Smooth muscle cell (in vitro differentiated cells): Measurements from ENCODE around the gene DSG1. TPM values are rescaled to one million over a fixed set of nuclear protein-coding genes. Genes with fewer than 3 reads are reported as not detected.
A peak's percentile ranks its signal among the peaks of the same experiment; 100 is the strongest.

Experiments used
- DNase-seq: peaks from one replicate; lab custom pipeline; 2025; ENCODE audit not compliant: unreplicated experiment; lab: John Stamatoyannopoulos, UW
- H2AFZ ChIP-seq: fragments of 200-600 bp; sonication (generic); 2 replicates; pipeline ENCODE4 v1.6.0; 2016; ENCODE audit warnings: antibody characterized with exemption, low read depth, mild to moderate bottlenecking
- H3F3A ChIP-seq: fragments of 200-600 bp; sonication (generic); 2 replicates; pipeline ENCODE4 v1.6.0; 2017; ENCODE audit warnings: antibody characterized with exemption, low read depth
- H3K27ac ChIP-seq: fragments of 200-600 bp; sonication (generic); 2 replicates; pipeline ENCODE4 v1.5.1; 2016; ENCODE audit warnings: low read depth, mild to moderate bottlenecking
- H3K27me3 ChIP-seq: fragments of 200-600 bp; sonication (generic); 2 replicates; pipeline ENCODE4 v1.6.1; 2016; ENCODE audit warnings: low read depth, mild to moderate bottlenecking
- H3K36me3 ChIP-seq: fragments of 200-600 bp; sonication (generic); 2 replicates; pipeline ENCODE4 v1.5.1; 2016; ENCODE audit warnings: low read depth
- H3K4me1 ChIP-seq: fragments of 200-600 bp; sonication (generic); 2 replicates; pipeline ENCODE4 v1.5.1; 2016; ENCODE audit warnings: low read depth
- H3K4me2 ChIP-seq: fragments of 200-600 bp; sonication (generic); 2 replicates; pipeline ENCODE4 v1.6.0; 2016; ENCODE audit warnings: mild to moderate bottlenecking
- H3K4me3 ChIP-seq: fragments of 200-600 bp; sonication (generic); 2 replicates; pipeline ENCODE4 v1.5.1; 2016; ENCODE audit warnings: mild to moderate bottlenecking
- H3K79me2 ChIP-seq: fragments of 200-600 bp; sonication (generic); 2 replicates; pipeline ENCODE4 v1.6.0; 2016; ENCODE audit warnings: low read depth, mild to moderate bottlenecking
- H3K9ac ChIP-seq: fragments of 200-600 bp; sonication (generic); 2 replicates; pipeline ENCODE4 v1.6.0; 2016; ENCODE audit warnings: low read depth
- H3K9me3 ChIP-seq: fragments of 200-600 bp; sonication (generic); replicated peaks from 2 replicates; pipeline ENCODE4 v1.5.1; 2016; ENCODE audit warnings: low read depth
- H4K20me1 ChIP-seq: fragments of 200-600 bp; sonication (generic); 2 replicates; pipeline ENCODE4 v1.6.0; 2016; ENCODE audit warnings: low read depth
- CTCF ChIP-seq: fragments of 200-600 bp; sonication (generic); IDR thresholded peaks from 2 replicates; pipeline ENCODE4 v1.5.1; 2017; ENCODE audit warnings: borderline replicate concordance, mild to moderate bottlenecking, antibody characterized with exemption; ENCODE audit not compliant: insufficient read depth, poor library complexity, severe bottlenecking
- WGBS: methylation state at CpG from one replicate; pipeline ENCODE4 v1.1.7; 2016; ENCODE audit warnings: low lambda C conversion rate; 5-methylcytosine and 5-hydroxymethylcytosine counted together
- polyA plus RNA-seq: library from polyadenylated mRNA; unstranded; fragments of >200 nt; fragmentation: Nextera tagmentation; extraction: Ambion mirVana; gene quantifications from 2 replicates; pipeline ENCODE4 v1.2.1, GENCODE V29; 2016
- total RNA-seq: library from RNA; depleted of rRNA; stranded (reverse); fragments of >200 nt; gene quantifications from 2 replicates; pipeline ENCODE4 v1.2.3, GENCODE V29; 2014

DSG1 gene
- total and polyA plus RNA-seq, 2 experiments from 2014 or later, result 5.0 to 65.5 TPM

GRCh38 chr18:31398191-31398590, 80.2 kb downstream of the DSG1 start:
- Histone ChIP-seq H3K27me3 (no peaks in the 10 kb centered on the region), H3K4me1 (peaks cover 10% of the 10 kb centered on the region), H2AFZ (no peak overlapping the region), H3K36me3 (no peaks in the 10 kb centered on the region), H4K20me1 (no peaks in the 10 kb centered on the region), H3K27ac (peak overlapping the region; percentile 57), H3K4me3 (no peak overlapping the region), H3K9ac (no peak overlapping the region), H3F3A (peaks cover 6% of the 10 kb centered on the region), H3K79me2 (no peaks in the 10 kb centered on the region), H3K4me2 (peak overlapping the region; percentile 46), H3K9me3 (no peaks in the 10 kb centered on the region)
- DNase-seq, result no peak
- TF ChIP-seq CTCF, result no peak
- 42% methylated on average over 2 of the region's 2 CpGs for WGBS

- peaks cover 6% of the 10 kb centered on the region for H3F3A ChIP-seq
- TF ChIP-seq CTCF, result no peak
- H3K4me3 ChIP-seq, result no peak overlapping the region
- no peaks in the 10 kb centered on the region for H3K9me3 ChIP-seq
- peak overlapping the region; percentile 57 for H3K27ac ChIP-seq
- H3K36me3 ChIP-seq, result no peaks in the 10 kb centered on the region
- DNase-seq, result no peak
- H3K4me1 ChIP-seq, result peaks cover 10% of the 10 kb centered on the region
- H3K27me3 ChIP-seq, result no peaks in the 10 kb centered on the region
- H3K79me2 ChIP-seq, result no peaks in the 10 kb centered on the region
- 46% methylated on average over 6 of the region's 6 CpGs for WGBS
- H2AFZ ChIP-seq, result no peak overlapping the region
- peak overlapping the region; percentile 3 for H3K9ac ChIP-seq
- H4K20me1 ChIP-seq, result no peaks in the 10 kb centered on the region
- H3K4me2 ChIP-seq, result peak overlapping the region; percentile 70
These were observed 81.5 kb downstream of the DSG1 start for GRCh38 chr18:31399306-31400032.

- no peak for TF ChIP-seq CTCF
- Histone ChIP-seq H2AFZ (no peak overlapping the region), H3F3A (peaks cover 6% of the 10 kb centered on the region), H3K27me3 (no peaks in the 10 kb centered on the region), H3K9ac (no peak overlapping the region), H4K20me1 (no peaks in the 10 kb centered on the region), H3K79me2 (no peaks in the 10 kb centered on the region), H3K4me1 (peaks cover 10% of the 10 kb centered on the region), H3K36me3 (no peaks in the 10 kb centered on the region), H3K27ac (no peak overlapping the region), H3K4me2 (peak overlapping the region; percentile 20), H3K4me3 (no peak overlapping the region), H3K9me3 (no peaks in the 10 kb centered on the region)
- DNase-seq, result no peak
- 60% methylated on average over 6 of the region's 6 CpGs for WGBS
These were observed 83.4 kb downstream of the DSG1 start for GRCh38 chr18:31401156-31402025.

GRCh38 chr18:31402026-31402373, 84.0 kb downstream of the DSG1 start:
- H3K9me3 ChIP-seq, result no peaks in the 10 kb centered on the region
- no peak for TF ChIP-seq CTCF
- no peaks in the 10 kb centered on the region for H4K20me1 ChIP-seq
- no peaks in the 10 kb centered on the region for H3K36me3 ChIP-seq
- H3K27ac ChIP-seq, result no peak overlapping the region
- H3K4me3 ChIP-seq, result no peak overlapping the region
- peaks cover 10% of the 10 kb centered on the region for H3K4me1 ChIP-seq
- DNase-seq, result no peak
- H3K27me3 ChIP-seq, result no peaks in the 10 kb centered on the region
- peaks cover 6% of the 10 kb centered on the region for H3F3A ChIP-seq
- H3K4me2 ChIP-seq, result no peak overlapping the region
- no peak overlapping the region for H2AFZ ChIP-seq
- H3K9ac ChIP-seq, result no peak overlapping the region
- H3K79me2 ChIP-seq, result no peaks in the 10 kb centered on the region
